Psoas muscle (tissue), 8 donors: ENCODE data around the gene SUMF1. TPM values are rescaled to one million over a fixed set of nuclear protein-coding genes. Genes with fewer than 3 reads are reported as not detected.
"Not testable (repeated sequence)": the region's sequence is repeated elsewhere in the genome, so short reads cannot be mapped to it uniquely, and the experiment has no call there.

Experiments
- ATAC-seq, 4 donors: fragments of 200-7000 bp; cut with Tn5 transposase; one replicate each; pipeline ENCODE4 v1.9.1; 2020; ENCODE audit warnings: moderate library complexity in 3 of 4, mild to moderate bottlenecking in 2 of 4
- DNase-seq, 2 donors: peaks; one replicate each; pipeline ENCODE4 v3.0.0-alpha.2; 2020
- H3K27ac ChIP-seq: fragments of 200-600 bp; one replicate; pipeline ENCODE4 v1.8.0; 2022
- H3K27me3 ChIP-seq, 3 donors: fragments of 200-600 bp in 1 of 3; one replicate each; pipeline versions ENCODE4 v1.6.1 to v1.8.0; 2013 to 2022; ENCODE audit warnings: low read length in 2 of 3, mild to moderate bottlenecking in 2 of 3, moderate library complexity in 1 of 3; ENCODE audit not compliant: insufficient read depth in 3 of 3
- H3K36me3 ChIP-seq, 2 donors: fragments of 200-600 bp in 1 of 2; one replicate each; pipeline versions ENCODE4 v1.6.1 to v1.8.0; 2013 to 2022; ENCODE audit warnings: low read depth in 1 of 2, mild to moderate bottlenecking in 1 of 2, moderate library complexity in 1 of 2; ENCODE audit not compliant: insufficient read depth in 1 of 2
- H3K4me1 ChIP-seq: fragments of 200-600 bp; one replicate; pipeline ENCODE4 v1.8.0; 2022
- H3K4me3 ChIP-seq: fragments of 200-600 bp; one replicate; pipeline ENCODE4 v1.8.0; 2022; ENCODE audit warnings: mild to moderate bottlenecking
- H3K9me3 ChIP-seq: fragments of 200-600 bp; one replicate; pipeline ENCODE4 v1.8.0; 2022
- WGBS, 3 donors: extraction: QIAGEN DNeasy Blood & Tissue Kit; methylation state at CpG; one replicate each; pipeline versions ENCODE4 v1.1.6 to v1.1.7; 2013; 5-methylcytosine and 5-hydroxymethylcytosine counted together
- intact Hi-C, 2 donors: fragments of 100-400 bp; cut with DNase I; formaldehyde crosslinking; loops; one replicate each; pipeline versions ENCODE4 v1.11.0 to v1.14.2; 2022
- polyA plus RNA-seq, 3 donors: library from polyadenylated mRNA; stranded (reverse); fragments of 200-250 nt; gene quantifications; one replicate each; pipeline ENCODE4 v1.2.3, GENCODE V29; 2013
- total RNA-seq, 4 donors: library from RNA; stranded (reverse); fragmentation: NEBNext Ultra II Directional in 2 of 4; extraction: Animal tissue kit (Norgen Biotek cat#: 25700) in 2 of 4; gene quantifications; one replicate each; pipeline versions ENCODE4 v1.2.1 to v1.2.4, GENCODE V29; 2021 to 2023
- TF ChIP-seq, protein P1 (sequence below): fragments of 200-600 bp; IDR thresholded peaks from one replicate; pipeline ENCODE4 v1.8.0; 2022; ENCODE audit warnings: antibody characterized with exemption
- donor health status: healthy with polysubstance abuse.
- donor health status: DM: no; HTN: no; CAD: no; lungs with moderate emphysema.
- donor health status: Bipolar disorder and iron deficiency.
- donor health status: healthy.
- donor health status: DM: yes; HTN: yes; CAD: no.
- donor health status: DM: no; HTN: no; CAD: no.
- donor health status: DM: no; HTN: no; CAD: no.
- donor health status: DM: yes; HTN: yes; CAD: no.

The SUMF1 gene
- total and polyA plus RNA-seq, 7 donors, result 3.0 to 7.6 (median 5.0) TPM

DNA sequence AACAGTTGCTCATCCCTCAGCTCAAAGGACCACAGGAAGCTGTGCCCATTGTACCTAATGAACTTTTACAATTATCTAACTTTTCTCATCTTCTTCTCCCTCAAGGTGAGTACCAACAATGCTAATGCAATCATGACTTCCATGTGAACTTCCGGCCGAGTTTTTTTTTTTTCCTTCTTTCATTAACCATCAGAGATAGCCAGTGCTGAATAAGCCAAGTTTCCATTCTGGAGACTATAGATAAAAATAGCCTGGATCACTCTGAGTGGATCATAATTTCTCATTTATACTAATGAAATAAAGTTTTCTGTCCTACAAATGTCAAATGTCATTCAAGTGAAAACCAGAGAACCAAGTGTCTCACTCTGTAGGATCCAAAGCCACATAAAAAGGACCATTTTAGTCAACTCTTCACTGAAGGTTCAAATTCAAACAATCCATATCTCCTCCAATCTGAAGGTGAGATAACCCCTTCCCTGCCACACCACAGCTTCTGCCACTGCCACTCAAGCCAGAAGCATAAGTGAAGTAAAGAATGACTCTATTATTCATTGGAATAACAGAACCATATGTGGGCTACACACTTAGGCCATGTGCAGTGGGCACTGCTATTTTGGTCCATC is 5.5 kb downstream of the SUMF1 start:
- 27 to 44% (median 28%) methylated on average over 2 of the region's 2 CpGs for WGBS, 3 donors
- Histone ChIP-seq H3K4me1 (peaks cover 10% of the 10 kb centered on the region), H3K4me3 (no peak overlapping the region), H3K27me3 (no peaks in the 10 kb centered on the region), H3K27ac (no peak overlapping the region), H3K9me3 (no peaks in the 10 kb centered on the region), H3K36me3 (no peaks in the 10 kb centered on the region)
- ATAC-seq, result no peak
- intact Hi-C loops, result loop anchor here in 1 of 2 donors (10.0 kb wide), 1 partner anchor 107 kb away; no protein-coding TSS in a partner anchor
- TF ChIP-seq, protein P1, sequence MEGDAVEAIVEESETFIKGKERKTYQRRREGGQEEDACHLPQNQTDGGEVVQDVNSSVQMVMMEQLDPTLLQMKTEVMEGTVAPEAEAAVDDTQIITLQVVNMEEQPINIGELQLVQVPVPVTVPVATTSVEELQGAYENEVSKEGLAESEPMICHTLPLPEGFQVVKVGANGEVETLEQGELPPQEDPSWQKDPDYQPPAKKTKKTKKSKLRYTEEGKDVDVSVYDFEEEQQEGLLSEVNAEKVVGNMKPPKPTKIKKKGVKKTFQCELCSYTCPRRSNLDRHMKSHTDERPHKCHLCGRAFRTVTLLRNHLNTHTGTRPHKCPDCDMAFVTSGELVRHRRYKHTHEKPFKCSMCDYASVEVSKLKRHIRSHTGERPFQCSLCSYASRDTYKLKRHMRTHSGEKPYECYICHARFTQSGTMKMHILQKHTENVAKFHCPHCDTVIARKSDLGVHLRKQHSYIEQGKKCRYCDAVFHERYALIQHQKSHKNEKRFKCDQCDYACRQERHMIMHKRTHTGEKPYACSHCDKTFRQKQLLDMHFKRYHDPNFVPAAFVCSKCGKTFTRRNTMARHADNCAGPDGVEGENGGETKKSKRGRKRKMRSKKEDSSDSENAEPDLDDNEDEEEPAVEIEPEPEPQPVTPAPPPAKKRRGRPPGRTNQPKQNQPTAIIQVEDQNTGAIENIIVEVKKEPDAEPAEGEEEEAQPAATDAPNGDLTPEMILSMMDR, result no peak
- DNase-seq, result no peak

DNA sequence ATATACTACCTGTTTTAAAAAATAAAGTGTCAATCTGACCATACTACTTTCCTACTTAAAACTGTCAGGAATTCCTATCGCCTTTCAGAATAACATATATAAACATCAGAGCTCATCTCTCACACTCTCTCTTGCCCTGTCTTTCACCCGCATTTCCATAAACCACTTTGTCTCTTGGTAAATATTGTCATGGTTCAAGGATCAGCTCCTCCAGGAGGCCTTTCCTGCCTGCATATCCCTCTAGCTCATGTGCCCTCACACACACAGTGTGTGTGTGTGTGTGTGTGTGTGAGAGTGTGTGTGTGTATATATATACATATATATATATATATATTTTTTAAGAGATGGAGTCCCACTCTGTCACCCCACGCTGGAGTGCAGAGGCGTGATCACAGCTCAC is 6.7 kb downstream of the SUMF1 start:
- intact Hi-C loops, result loop anchor here in 1 of 2 donors (10.0 kb wide), 1 partner anchor 106 kb away; no protein-coding TSS in a partner anchor
- 87 to 92% (median 89%) methylated on average over 4 of the region's 4 CpGs for WGBS, 3 donors
- no peak overlapping the region for H3K4me3 ChIP-seq
- H3K36me3 ChIP-seq, result no peaks in the 10 kb centered on the region
- no peaks in the 10 kb centered on the region for H3K9me3 ChIP-seq
- TF ChIP-seq, protein P1, result no peak
- no peak for DNase-seq
- ATAC-seq, result no peak
- H3K27me3 ChIP-seq, result no peaks in the 10 kb centered on the region
- no peak overlapping the region for H3K27ac ChIP-seq
- H3K4me1 ChIP-seq, result peaks cover 3% of the 10 kb centered on the region

- TF ChIP-seq, protein P1, result no peak
- ATAC-seq (no peak), DNase-seq (no peak)
- H3K27me3 ChIP-seq, result no peaks in the 10 kb centered on the region
- H3K4me3 ChIP-seq, result no peak overlapping the region
- intact Hi-C loops, result no loop called here
- H3K36me3 ChIP-seq, result no peaks in the 10 kb centered on the region
- WGBS, 3 donors, result 88 to 94% (median 93%) methylated on average over 3 of the region's 3 CpGs
- no peak overlapping the region for H3K27ac ChIP-seq
- H3K4me1 ChIP-seq, result peaks cover 3% of the 10 kb centered on the region
- no peaks in the 10 kb centered on the region for H3K9me3 ChIP-seq
Measured at GRCh38 chr3:4458961-4459360, 8.1 kb downstream of the SUMF1 start.

DNA sequence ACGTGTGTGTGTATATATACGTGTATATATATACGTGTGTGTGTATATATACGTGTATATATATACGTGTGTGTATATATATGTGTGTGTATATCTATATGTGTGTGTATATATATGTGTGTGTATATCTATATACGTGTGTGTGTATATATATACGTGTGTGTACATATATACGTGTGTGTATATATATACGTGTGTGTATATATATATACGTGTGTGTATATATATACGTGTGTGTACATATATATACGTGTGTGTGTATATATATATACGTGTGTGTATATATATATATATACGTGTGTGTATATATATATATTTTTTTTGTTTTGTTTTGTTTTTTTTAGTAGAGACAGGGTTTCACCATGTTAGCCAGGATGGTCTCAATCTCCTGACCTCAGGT is 10.3 kb downstream of the SUMF1 start:
- intact Hi-C loops, H3K27ac ChIP-seq: not testable (repeated sequence)

DNA sequence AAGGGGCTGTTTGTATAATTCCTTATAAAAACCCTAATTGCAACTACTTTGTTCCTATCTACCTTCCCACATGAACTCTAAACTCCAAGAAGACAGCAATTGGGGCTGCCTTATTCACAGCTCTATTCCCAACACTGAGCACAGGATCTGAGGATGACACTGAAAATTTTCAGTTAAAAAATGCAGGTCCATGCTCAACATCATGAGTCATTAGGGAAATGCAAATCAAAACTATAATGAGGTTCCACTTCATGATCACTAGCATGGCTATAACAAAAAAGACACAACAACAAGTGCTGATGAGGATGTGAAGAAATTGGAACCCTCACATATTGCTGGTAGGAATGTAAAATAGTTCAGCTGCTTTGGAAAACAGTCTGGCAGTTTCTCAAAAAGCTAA is 12.9 kb downstream of the SUMF1 start:
- H3K4me1 ChIP-seq, result no peaks in the 10 kb centered on the region
- DNase-seq, result no peak
- no peaks in the 10 kb centered on the region for H3K27me3 ChIP-seq
- TF ChIP-seq, protein P1, result no peak
- H3K36me3 ChIP-seq, result peaks cover 0 to 29% of the 10 kb centered on the region in 2 donors
- H3K4me3 ChIP-seq, result no peak overlapping the region
- no peak overlapping the region for H3K27ac ChIP-seq
- no peaks in the 10 kb centered on the region for H3K9me3 ChIP-seq
- ATAC-seq, result no peak
- intact Hi-C loops, result no loop called here

More for the DNA sequence above, 10.3 kb downstream of the SUMF1 start:
- not testable (repeated sequence) for H3K4me3 ChIP-seq, H3K4me1 ChIP-seq, H3K9me3 ChIP-seq, H3K36me3 ChIP-seq, ATAC-seq, H3K27me3 ChIP-seq, DNase-seq
- 89 to 94% (median 93%) methylated on average over 14 of the region's 14 CpGs for WGBS, 3 donors
